HEK293 (cell line): ENCODE data around the gene FAM241A.
A peak's percentile ranks its signal among the peaks of the same experiment; 100 is the strongest.

Experiments used
- PRDM2 ChIP-seq: fragments of 450-650 bp; formaldehyde crosslinking; IDR thresholded peaks from 2 replicates; pipeline ENCODE4 v1.5.1; 2016; ENCODE audit warnings: missing biosample characterization, missing genetic modification characterization, borderline replicate concordance
- SCRT1 ChIP-seq: fragments of 450-650 bp; formaldehyde crosslinking; IDR thresholded peaks from 2 replicates; pipeline ENCODE4 v1.5.1; 2016; ENCODE audit warnings: missing biosample characterization, missing genetic modification characterization, borderline replicate concordance
- SETDB1 ChIP-seq: IDR thresholded peaks from one replicate; pipeline ENCODE4 v1.6.1; 2017; ENCODE audit warnings: mild to moderate bottlenecking, low read length, moderate library complexity, mixed read lengths; ENCODE audit not compliant: insufficient read length
- SP3 ChIP-seq: fragments of 450-650 bp; formaldehyde crosslinking; IDR thresholded peaks from 2 replicates; pipeline ENCODE4 v1.5.1; 2016; ENCODE audit warnings: missing biosample characterization, missing genetic modification characterization
- TRIM28 ChIP-seq: IDR thresholded peaks from 2 replicates; pipeline ENCODE4 v1.6.1; 2011; ENCODE audit warnings: low read length, control low read depth, borderline replicate concordance
- ZNF133 ChIP-seq: fragments of 450-650 bp; formaldehyde crosslinking; IDR thresholded peaks from 2 replicates; pipeline ENCODE4 v1.5.1; 2016; ENCODE audit warnings: missing biosample characterization, missing genetic modification characterization
- ZNF24 ChIP-seq: fragments of 450-650 bp; formaldehyde crosslinking; IDR thresholded peaks from 2 replicates; pipeline ENCODE4 v1.5.1; 2016; ENCODE audit warnings: missing biosample characterization, missing genetic modification characterization
- ZNF394 ChIP-seq: fragments of 450-650 bp; formaldehyde crosslinking; IDR thresholded peaks from 2 replicates; pipeline ENCODE4 v1.5.1; 2016; ENCODE audit warnings: missing biosample characterization, missing genetic modification characterization, mild to moderate bottlenecking, moderate library complexity, borderline replicate concordance
- ZNF510 ChIP-seq: fragments of 450-650 bp; formaldehyde crosslinking; IDR thresholded peaks from 2 replicates; pipeline ENCODE4 v1.5.1; 2018; ENCODE audit warnings: mild to moderate bottlenecking, missing genetic modification characterization, missing biosample characterization; ENCODE audit not compliant: insufficient replicate concordance
- ZNF555 ChIP-seq: fragments of 450-650 bp; formaldehyde crosslinking; conservative IDR thresholded peaks from 2 replicates; pipeline ENCODE4 v1.5.1; 2017; ENCODE audit warnings: missing biosample characterization, mild to moderate bottlenecking, missing genetic modification characterization, inconsistent platforms
- ZNF660 ChIP-seq: fragments of 450-650 bp; IDR thresholded peaks from 2 replicates; pipeline ENCODE4 v1.5.1; 2018; ENCODE audit warnings: missing biosample characterization, mild to moderate bottlenecking, missing genetic modification characterization
- ZNF664 ChIP-seq: fragments of 450-650 bp; formaldehyde crosslinking; IDR thresholded peaks from 2 replicates; pipeline ENCODE4 v1.5.1; 2016; ENCODE audit warnings: missing biosample characterization, missing genetic modification characterization
- TF ChIP-seq, protein P1 (sequence below): fragments of 450-650 bp; formaldehyde crosslinking; IDR thresholded peaks from 2 replicates; pipeline ENCODE4 v1.5.1; 2016; ENCODE audit warnings: missing biosample characterization, missing genetic modification characterization
- TF ChIP-seq, protein P2 (sequence below): fragments of 450-650 bp; formaldehyde crosslinking; IDR thresholded peaks from 2 replicates; pipeline ENCODE4 v1.5.1; 2016; ENCODE audit warnings: missing biosample characterization, missing genetic modification characterization
- TF ChIP-seq, protein P3 (sequence below): fragments of 450-650 bp; formaldehyde crosslinking; conservative IDR thresholded peaks from 2 replicates; pipeline ENCODE4 v1.5.1; 2016; ENCODE audit warnings: low read depth, missing biosample characterization, missing genetic modification characterization
- TF ChIP-seq, protein P4 (sequence below): fragments of 450-650 bp; formaldehyde crosslinking; IDR thresholded peaks from 2 replicates; pipeline ENCODE4 v1.5.1; 2016; ENCODE audit warnings: missing biosample characterization, missing genetic modification characterization

Gene FAM241A

GRCh38 chr4:112230879-112231778 lies 85.9 kb downstream of the FAM241A start (continued):
- TF ChIP-seq, protein P1, sequence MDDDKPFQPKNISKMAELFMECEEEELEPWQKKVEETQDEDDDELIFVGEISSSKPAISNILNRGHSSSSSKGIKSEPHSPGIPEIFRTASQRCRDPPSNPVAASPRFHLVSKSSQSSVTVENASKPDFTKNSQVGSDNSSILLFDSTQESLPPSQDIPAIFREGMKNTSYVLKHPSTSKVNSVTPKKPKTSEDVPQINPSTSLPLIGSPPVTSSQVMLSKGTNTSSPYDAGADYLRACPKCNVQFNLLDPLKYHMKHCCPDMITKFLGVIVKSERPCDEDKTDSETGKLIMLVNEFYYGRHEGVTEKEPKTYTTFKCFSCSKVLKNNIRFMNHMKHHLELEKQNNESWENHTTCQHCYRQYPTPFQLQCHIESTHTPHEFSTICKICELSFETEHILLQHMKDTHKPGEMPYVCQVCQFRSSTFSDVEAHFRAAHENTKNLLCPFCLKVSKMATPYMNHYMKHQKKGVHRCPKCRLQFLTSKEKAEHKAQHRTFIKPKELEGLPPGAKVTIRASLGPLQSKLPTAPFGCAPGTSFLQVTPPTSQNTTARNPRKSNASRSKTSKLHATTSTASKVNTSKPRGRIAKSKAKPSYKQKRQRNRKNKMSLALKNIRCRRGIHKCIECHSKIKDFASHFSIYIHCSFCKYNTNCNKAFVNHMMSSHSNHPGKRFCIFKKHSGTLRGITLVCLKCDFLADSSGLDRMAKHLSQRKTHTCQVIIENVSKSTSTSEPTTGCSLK = no peak
- TF ChIP-seq SETDB1 (no peak), PRDM2 (tag by site-specific recombination) (no peak), ZNF133 (tag by site-specific recombination) (peak; percentile 74), ZNF555 (tag by site-specific recombination) (no peak), ZNF664 (tag by site-specific recombination) (no peak), ZNF660 (tag by site-specific recombination) (peak; percentile 46; the same call in 1 of the 2 replicates), TRIM28 (no peak), ZNF24 (tag by site-specific recombination) (no peak), SCRT1 (tag by site-specific recombination) (no peak), ZNF510 (tag by site-specific recombination) (no peak), ZNF394 (tag by site-specific recombination) (0 out of 2 replicates have a peak, but pooled peaks have one; percentile 14), SP3 (tag by site-specific recombination) (peak; percentile 79)
- TF ChIP-seq, protein P2, sequence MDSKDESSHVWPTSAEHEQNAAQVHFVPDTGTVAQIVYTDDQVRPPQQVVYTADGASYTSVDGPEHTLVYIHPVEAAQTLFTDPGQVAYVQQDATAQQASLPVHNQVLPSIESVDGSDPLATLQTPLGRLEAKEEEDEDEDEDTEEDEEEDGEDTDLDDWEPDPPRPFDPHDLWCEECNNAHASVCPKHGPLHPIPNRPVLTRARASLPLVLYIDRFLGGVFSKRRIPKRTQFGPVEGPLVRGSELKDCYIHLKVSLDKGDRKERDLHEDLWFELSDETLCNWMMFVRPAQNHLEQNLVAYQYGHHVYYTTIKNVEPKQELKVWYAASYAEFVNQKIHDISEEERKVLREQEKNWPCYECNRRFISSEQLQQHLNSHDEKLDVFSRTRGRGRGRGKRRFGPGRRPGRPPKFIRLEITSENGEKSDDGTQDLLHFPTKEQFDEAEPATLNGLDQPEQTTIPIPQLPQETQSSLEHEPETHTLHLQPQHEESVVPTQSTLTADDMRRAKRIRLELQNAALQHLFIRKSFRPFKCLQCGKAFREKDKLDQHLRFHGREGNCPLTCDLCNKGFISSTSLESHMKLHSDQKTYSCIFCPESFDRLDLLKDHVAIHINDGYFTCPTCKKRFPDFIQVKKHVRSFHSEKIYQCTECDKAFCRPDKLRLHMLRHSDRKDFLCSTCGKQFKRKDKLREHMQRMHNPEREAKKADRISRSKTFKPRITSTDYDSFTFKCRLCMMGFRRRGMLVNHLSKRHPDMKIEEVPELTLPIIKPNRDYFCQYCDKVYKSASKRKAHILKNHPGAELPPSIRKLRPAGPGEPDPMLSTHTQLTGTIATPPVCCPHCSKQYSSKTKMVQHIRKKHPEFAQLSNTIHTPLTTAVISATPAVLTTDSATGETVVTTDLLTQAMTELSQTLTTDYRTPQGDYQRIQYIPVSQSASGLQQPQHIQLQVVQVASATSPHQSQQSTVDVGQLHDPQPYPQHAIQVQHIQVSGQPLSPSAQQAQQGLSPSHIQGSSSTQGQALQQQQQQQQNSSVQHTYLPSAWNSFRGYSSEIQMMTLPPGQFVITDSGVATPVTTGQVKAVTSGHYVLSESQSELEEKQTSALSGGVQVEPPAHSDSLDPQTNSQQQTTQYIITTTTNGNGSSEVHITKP = 0 out of 2 replicates have a peak, but pooled peaks have one; percentile 24
- TF ChIP-seq, protein P3, sequence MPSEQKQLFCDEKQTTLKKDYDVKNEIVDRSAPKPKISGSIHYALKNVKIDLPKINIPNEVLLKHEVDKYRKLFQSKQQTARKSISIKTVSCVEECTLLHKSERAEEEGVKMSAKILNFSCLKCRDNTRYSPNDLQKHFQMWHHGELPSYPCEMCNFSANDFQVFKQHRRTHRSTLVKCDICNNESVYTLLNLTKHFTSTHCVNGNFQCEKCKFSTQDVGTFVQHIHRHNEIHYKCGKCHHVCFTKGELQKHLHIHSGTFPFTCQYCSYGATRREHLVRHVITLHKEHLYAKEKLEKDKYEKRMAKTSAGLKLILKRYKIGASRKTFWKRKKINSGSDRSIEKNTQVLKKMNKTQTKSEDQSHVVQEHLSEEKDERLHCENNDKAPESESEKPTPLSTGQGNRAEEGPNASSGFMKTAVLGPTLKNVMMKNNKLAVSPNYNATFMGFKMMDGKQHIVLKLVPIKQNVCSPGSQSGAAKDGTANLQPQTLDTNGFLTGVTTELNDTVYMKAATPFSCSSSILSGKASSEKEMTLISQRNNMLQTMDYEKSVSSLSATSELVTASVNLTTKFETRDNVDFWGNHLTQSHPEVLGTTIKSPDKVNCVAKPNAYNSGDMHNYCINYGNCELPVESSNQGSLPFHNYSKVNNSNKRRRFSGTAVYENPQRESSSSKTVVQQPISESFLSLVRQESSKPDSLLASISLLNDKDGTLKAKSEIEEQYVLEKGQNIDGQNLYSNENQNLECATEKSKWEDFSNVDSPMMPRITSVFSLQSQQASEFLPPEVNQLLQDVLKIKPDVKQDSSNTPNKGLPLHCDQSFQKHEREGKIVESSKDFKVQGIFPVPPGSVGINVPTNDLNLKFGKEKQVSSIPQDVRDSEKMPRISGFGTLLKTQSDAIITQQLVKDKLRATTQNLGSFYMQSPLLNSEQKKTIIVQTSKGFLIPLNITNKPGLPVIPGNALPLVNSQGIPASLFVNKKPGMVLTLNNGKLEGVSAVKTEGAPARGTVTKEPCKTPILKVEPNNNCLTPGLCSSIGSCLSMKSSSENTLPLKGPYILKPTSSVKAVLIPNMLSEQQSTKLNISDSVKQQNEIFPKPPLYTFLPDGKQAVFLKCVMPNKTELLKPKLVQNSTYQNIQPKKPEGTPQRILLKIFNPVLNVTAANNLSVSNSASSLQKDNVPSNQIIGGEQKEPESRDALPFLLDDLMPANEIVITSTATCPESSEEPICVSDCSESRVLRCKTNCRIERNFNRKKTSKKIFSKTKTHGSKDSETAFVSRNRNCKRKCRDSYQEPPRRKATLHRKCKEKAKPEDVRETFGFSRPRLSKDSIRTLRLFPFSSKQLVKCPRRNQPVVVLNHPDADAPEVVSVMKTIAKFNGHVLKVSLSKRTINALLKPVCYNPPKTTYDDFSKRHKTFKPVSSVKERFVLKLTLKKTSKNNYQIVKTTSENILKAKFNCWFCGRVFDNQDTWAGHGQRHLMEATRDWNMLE (tag by site-specific recombination) = peak; percentile 64; the same call in 1 of the 2 replicates
- TF ChIP-seq, protein P4, sequence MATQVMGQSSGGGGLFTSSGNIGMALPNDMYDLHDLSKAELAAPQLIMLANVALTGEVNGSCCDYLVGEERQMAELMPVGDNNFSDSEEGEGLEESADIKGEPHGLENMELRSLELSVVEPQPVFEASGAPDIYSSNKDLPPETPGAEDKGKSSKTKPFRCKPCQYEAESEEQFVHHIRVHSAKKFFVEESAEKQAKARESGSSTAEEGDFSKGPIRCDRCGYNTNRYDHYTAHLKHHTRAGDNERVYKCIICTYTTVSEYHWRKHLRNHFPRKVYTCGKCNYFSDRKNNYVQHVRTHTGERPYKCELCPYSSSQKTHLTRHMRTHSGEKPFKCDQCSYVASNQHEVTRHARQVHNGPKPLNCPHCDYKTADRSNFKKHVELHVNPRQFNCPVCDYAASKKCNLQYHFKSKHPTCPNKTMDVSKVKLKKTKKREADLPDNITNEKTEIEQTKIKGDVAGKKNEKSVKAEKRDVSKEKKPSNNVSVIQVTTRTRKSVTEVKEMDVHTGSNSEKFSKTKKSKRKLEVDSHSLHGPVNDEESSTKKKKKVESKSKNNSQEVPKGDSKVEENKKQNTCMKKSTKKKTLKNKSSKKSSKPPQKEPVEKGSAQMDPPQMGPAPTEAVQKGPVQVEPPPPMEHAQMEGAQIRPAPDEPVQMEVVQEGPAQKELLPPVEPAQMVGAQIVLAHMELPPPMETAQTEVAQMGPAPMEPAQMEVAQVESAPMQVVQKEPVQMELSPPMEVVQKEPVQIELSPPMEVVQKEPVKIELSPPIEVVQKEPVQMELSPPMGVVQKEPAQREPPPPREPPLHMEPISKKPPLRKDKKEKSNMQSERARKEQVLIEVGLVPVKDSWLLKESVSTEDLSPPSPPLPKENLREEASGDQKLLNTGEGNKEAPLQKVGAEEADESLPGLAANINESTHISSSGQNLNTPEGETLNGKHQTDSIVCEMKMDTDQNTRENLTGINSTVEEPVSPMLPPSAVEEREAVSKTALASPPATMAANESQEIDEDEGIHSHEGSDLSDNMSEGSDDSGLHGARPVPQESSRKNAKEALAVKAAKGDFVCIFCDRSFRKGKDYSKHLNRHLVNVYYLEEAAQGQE = no peak
